Activated CD8-positive, alpha-beta memory T cell treated with anti-CD3 and anti-CD28 coated beads for 4 hours (primary cell): Measurements from ENCODE around the gene C10orf53.

Experiments
- DNase-seq, 2 donors: peaks; one replicate each; pipeline ENCODE4 v3.0.0-alpha.2; 2020; ENCODE audit warnings: low read depth in 2 of 2

Gene C10orf53, protein sequence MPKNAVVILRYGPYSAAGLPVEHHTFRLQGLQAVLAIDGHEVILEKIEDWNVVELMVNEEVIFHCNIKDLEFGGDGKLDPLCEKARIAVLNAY

DNA sequence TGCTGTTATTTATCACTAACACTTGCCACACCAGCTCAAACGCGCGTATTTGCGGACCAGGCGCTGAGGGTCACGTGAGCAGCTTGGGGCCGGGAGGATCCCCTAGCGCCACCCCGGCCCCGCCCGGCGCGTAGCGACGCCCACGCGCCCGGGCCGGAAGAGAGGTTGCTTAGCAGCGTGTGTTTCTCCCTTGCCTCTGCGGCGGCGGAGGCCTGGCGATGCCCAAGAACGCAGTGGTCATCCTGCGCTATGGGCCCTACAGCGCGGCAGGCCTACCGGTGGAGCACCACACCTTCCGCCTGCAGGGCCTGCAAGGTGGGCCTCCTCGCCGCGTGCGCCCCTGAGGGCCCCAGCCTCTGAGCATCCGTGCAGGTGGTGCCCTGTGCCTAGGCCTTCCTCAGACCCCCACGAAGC is at the start of gene C10orf53:
TSS of gene C10orf53 (plus strand) at position 172 of the 414 bp plus-strand sequence. CDS start at position 219, 47 bp downstream.
- DNase-seq = no peak

DNA sequence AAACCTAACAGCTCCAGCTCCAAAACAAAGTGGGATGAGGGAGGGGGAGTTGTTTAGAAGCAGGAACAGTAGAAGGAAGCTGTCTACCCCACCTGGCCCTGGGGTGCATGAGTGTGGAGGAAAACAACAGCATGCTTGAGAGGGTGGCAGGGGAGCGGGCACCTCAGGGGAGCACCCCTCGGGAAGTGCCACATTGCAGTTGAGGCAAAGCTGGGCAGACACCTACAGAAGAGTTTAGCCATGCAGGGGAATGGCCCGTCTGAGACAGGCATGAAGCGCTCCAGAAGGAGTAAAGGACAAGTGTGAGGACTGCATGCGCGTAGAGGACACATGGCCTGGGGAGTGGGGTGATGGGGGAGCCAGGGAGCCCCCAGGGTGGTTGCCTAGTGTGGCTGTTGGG is 47.5 kb upstream of the C10orf53 start:
- no peak for DNase-seq

DNA sequence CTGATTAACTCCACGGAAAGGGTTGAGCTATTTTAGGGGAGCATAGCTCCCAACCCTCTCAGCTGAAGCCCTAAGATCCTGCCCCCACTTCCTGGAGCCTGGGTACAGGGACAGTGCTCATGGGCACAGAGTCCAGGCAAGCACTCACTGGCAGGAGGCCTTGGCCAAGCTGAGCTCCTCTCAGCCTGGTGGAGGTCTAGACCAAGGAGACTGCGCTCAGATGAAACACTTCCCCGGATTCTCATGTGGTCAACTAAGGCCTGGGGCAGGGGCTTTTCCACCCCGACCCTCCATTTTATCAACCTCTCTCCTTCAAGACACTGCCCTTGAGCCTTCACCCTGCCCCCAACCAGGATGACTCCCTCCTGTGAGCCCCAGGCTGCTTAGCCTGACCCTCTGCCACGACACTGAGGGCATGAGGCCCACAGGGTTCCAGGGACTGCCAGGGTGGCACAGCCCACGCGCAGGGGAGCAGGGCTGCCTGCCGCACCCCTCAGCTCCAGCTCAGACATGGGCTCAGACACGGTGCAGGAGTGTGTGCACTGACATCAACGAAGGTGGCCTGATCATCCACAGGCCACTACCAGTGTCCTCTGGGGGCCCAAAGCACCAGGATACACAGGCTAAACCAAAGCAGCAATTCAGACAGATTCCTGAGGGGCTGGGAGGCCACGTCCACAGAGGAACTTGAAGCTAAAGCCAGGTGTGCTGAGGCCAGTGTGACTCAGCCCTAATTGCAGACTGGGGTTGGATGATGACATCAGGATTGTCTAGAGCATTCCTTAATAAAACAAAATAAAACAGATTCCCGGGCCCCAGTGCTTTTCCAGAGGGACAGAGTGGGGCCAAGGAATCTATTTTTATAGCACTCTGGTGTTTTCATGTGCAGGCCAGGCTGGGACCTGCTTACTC is 46.8 kb upstream of the C10orf53 start:
- no peak for DNase-seq

DNA sequence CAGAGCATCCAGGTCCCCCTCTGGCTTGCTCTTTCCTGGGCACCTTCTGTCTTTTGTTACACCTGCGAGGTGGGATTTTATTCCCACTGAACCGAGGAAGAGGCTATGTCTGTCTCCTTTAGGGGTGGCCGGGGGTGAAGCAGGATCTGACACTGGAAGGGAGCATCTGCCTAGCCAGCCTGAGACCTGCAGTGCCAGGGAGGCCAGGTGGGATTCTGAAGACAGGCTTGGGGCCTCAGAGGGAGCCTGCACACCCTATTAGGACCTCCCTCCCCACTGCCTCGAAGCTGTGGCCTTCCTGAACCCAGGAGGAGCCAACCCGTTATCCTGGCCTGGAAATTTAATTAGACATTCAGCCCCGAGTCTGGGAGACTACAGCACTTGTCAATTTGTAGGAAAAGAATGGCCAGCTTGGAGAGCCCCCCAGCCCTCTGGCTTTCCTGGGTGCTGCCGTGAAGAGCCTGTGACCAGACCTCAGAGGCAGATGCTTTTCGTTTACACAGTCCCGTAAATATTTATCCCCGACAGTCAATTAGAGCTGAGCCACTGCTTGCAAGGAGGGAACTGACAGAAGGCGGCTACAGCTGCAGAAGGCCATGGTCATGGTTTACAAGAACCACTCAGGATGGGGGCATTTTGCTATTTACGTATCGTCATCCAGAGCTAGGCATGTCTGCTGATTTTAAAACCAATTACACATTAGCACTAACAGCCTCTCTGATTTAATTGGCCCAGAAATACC is 46.0 kb upstream of the C10orf53 start:
- no peak for DNase-seq

DNA sequence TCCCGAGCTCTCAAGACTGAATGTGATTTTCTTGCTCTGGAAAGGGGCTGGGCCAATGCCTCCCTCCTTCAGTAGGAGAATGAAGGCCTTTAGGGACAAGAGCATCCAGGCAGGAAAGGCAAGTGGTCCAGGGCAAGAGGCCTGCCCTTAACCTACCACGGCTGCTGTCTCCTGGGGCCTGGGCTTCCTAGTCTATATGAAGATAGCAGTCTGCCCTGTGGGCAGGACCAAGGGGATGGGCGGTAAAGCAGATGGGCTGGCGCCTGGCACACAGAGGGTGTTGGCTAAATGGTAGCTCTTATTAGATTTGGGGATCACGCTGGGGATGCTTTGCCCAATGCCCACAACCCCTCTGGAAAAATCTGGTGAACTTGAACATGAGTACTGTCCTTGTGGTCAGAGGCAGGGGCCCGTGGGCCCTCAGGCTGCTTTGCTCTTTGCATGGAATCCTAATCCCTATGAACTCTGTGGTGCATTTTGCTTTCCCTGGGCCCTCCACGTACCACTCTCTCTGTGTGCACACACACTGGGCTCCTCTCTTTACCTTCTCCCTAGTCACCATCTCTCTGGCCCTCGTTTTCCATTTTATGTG is 45.3 kb upstream of the C10orf53 start:
- DNase-seq = no peak

DNA sequence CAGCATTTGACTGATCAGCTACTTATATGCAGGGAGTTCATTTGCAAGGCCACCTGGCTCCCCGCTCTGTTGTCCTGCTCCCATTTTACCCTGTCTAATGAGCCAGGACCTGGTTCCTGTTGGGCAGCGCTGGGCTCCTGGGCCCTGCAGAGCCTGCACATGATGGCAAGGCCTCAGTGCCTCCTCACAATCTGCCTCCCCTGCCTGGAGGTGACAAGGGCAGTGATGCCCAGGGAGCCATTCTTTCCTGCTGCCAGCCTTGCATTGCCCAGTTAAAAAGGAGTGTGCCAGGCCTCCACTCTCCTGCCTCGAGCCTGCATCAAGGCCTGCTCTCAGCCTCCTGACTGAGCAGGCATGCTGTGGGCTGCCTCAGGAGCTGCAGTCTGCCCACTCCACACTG is 37.1 kb upstream of the C10orf53 start:
- no peak for DNase-seq

DNA sequence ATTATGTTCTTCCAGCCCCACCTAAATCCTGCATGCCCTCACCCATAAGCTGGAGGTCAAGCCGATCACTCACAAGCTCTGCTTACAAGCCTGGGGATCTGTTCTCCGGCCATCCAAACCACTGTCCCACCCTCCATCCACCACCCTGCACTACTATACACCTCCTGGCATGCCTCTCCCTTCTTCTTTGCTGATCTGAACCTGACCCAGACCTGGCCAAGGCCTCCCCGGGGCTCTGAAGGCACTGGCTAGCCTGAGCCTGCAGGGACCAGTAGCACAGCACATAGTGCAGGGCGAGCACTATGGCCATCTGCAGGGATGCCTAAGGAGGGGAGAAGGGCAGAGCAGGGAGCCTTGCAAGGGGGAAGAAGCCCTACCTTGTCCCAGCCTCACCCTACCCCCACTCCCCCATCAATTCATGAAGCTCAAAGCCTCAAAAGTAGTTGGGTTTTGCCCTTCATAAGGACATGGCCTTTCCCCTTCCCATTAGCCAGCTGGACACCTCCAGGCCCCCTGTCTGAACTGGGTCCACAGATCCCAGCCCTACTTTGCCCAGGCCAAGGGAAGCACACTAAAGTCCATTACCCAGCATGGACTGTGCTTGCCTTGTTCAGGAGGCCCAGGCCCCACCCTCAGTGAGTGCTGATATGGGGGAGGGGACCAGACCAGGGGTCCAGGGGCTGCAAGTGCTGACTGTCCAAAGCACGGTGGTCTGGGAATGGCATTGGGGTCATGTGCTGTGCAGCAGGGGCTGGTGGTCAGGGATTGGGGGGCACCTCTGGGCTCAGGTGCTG is 36.0 kb upstream of the C10orf53 start:
- DNase-seq = no peak

DNA sequence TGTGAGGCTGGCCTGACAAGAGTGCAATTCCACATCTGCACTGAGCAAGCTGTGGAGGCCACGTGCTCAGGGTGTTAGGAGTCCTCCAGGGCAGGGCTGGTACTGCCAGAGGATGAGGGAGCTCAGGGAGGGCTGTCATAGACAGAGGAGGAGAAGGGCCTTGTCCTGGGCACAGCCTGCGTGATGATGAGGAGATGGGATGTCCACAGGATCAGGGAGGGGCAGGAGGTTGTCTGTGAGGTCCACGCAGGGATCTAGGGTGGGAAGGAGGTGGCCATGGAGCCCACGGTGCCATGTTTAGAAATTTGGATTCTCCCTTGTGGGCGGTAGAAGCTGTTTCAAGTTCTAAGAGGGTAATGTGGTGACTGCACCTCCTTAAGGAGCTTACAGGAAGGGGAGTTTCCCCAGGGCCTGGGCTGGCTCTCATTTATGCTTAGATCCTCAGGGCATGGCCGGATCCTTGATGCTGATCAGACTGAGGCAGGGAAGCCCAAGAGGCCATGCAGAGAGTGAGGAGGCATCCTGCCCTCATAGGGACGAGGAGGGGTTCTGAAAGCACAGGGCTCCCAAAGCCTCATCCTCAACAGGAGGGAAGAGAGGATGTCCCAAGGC is 35.3 kb upstream of the C10orf53 start:
- DNase-seq = no peak

DNA sequence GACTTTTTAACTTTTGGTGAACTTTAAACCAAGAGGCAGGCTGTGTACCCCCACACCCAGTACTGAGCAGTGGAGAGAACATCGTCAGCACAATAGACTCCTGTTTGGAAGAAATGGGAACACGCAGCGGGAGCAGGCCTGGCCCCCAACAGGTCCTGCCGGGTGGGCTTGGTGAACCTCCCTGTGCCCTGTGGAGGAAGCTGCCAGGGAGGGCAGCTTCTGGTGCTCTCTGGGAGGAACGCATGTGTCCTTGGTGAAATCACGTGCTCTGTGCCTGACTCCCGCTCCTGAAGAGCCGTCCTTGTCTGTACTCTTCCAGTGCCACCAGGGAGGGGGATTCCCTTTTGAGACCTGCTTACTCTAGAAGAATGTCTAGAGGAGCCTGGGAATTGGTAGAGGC is 34.0 kb upstream of the C10orf53 start:
- no peak for DNase-seq

DNA sequence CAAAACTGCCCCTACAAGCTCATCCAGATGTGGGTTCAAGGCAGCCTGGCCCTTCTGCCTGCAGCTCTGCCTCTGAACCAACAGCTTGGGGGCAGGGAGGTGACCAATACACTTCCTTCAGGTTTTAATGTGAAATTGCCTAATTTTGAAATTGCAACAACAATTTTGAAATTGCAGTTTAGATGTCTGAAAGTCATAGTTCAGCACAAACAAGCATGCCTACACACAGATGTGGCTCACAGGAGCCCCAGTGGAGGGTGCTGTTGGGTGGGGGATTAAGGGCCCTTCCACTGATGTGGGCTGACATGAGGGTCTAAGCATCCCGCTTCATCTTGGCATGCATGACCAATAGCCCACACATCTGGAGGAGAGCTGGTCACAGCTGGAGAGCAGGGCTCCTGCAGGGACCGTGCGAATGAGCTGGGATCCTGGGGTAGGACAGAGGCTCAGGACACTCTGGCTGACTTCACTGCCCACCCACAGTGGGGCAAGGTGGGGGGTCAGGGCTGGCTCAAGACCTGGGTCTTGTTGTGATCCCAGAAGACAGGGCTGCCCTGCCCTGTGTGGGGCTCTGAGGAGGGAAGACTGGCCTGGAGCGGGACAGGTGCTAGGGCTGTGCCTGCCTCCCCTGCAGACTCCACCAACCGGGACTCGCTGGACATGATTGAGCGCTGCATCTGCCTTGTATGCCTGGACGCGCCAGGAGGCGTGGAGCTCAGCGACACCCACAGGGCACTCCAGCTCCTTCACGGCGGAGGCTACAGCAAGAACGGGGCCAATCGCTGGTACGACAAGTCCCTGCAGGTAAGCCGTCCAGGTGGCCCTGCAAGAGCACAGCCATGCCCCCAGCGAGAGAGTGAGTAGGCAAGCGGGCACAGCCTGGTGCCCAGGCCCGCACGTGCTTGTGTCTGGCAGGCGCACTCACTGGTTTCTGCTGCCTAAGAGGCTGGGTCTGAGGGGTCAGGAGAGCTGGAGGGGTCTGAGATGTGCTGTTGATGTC is 33.3 kb upstream of the C10orf53 start:
- no peak for DNase-seq

DNA sequence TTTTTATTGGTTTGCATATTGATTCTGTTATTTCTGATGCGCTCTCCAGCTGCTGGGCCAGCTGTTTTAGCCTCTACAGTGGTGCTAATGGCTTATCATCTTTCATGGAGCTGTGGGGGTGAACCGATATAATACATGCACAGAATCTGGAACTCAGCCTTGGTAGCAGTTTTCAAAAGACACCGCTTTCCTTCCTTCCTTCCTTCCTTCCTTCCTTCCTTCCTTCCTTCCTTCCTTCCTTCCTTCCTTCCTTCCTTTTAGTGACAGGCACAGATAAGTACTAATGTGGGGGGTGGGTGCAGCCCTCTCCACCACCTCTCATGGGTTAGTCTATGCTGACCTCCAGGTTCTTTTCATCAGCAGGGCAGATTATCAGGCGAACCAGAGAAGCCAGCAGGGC is 31.9 kb upstream of the C10orf53 start:
- DNase-seq = no peak

DNA sequence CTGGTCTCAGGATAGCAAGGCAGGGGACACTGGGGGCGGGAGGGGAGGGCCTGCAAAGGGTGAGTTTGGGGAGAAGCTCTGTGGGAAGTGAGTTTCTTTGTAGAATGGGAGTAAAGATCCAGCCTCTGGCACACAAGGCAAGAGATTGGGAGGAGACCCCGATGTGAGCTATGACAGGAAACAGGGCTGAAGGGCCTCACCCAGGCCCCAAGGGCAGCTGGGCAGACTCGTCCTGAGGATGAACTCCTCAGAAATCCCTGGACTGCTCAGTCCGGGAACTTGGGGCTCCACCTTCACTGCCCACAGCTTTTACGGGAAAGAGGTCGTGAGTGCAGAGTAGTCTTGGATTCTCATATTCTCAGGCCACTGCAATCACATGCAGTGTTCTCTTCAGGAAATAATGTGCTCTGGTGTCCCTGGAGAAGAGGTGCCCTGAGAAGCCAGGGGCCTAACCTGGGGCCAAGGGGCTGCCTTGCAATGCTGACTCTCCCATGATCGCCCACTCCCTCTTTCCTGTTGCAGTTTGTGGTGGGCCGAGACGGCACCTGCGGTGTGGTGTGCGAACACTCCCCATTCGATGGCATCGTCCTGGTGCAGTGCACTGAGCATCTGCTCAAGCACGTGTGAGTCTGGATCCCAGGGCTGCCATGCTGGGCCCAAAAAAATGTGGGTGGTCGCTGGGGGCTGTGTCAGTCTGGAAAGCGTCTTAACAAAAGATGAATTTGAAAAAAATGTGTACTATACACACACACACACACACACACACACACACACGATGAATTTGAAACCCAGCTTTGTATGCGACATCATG is 31.3 kb upstream of the C10orf53 start:
- no peak for DNase-seq

DNA sequence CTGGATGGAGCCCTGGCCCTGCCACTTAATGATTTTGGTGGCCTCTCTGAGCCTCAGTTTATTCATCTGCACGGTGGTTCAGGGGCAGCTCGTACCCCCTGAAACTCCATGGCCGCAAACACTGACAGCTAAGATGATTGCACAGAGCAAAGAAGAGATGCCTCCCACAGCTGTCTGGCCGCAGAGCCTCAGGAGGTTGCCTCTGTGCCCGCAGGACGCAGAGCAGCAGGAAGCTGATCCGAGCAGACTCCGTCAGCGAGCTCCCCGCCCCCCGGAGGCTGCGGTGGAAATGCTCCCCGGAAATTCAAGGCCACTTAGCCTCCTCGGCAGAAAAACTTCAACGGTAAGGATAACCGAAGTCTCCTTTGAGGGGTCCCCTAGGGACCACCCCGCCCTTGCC is 30.2 kb upstream of the C10orf53 start:
- no peak for DNase-seq

DNA sequence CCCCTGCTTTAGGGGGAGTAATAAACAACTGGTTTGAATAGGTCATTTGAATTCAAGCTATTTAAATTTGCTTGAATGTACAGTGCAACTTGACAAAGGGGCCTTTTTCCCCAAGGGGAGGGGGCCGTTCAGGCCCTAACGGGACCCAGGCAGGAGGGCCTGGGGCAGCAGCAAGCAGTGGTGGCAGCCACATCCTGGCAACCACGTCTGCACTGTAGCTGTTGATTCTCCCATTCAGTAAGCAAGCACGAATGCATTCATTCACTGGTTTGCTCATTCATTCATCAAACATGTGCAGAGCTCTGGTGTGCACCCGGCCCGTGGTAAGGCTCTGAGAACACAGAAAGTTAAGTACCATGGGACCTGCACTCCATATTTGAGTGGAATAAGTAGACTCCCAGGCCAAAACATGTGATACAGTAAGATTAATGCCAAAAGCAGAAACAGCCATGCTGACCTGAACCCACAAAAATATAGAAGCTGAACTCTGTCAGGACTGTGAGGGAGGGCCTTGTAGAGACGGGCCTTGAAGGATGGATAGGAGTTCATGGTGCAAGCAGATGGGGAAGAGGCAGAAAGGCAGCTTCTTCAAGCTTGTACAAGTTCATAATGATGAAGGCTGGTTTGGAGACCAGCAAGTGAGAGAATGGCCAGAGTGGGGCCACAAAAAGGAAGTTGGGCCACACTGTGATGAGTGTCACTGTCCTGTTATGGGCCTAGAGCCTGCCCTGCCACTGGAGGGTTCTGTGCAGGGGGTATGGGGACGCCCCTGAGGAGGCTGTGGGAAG is 29.3 kb upstream of the C10orf53 start:
- no peak for DNase-seq

DNA sequence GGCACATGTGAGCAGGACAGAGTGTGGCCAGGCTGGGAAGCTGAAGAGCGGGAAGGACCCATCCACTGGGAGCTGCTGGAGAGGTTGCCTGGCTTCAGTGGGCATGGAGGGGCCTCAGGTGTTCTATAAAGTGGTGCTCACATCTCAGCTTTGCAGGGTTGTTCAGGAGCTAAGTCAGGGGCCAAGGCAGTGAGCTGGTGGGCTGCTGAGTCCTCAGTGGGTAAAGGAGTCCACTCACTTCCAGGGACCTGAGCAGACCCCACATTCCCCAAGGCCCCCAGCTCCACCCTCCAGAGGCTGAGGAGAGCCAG is 28.8 kb upstream of the C10orf53 start:
- no peak for DNase-seq

DNA sequence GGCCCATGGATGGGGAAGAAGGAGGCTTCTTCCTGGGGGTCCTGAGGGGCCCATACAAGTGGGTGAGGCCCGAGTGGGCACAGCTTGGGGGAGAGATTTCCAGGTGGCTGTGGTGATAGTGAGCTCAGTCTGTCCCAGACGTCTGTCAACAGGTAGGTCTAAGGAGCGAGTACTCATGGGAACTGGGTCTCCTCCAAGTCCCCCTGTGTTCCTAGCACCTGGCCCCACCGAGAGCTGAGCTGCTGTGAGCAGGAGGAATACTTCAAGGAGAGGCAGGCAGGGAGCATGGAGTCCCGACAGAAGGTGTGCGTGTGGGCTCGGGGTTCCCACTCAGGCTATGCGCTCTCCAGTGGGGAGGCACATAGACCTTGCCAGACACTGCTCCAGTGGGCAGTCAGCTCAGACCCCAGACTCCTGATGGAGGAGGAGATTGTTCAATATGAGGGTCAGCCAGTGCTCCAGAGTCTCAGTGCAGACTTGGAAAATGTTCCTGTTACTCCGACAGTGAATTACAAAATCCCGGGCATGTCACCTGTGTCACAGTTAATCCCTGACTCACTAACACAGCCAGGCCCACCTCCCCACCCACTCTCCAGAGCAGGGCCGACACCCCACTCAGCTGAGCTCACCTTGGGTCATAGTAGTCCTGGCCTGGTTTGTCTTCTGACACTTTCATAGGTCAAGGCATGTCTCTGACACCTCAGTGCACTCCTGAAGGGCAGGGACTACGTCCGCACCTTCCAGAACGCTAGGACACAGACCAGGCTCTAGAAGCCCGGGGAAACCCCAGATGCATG is 28.2 kb upstream of the C10orf53 start:
- DNase-seq = no peak

DNA sequence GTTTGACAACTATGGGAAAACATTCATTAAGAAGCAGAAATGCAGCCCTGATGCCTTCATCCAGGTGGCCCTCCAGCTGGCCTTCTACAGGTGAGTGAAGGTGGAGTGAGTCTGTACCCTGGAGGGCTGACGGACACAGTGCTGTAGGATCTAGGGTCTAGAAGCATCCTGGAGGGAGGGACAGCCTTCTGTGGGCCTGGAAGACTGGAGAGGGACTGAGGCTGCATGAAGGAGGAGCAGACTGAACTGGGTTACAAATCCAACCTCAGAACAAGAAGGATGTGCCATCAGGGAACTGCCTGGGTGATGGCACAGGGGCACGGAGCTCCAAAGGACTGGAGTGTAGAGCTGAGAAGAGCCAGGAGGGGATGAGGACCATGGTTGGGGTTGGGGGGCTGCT is 27.5 kb upstream of the C10orf53 start:
- no peak for DNase-seq
